GM18498 (cell line): Measurements from ENCODE around the gene GABRB3.
"Not testable (repeated sequence)": the region's sequence is repeated elsewhere in the genome, so short reads cannot be mapped to it uniquely, and the experiment has no call there.

Experiments used
- ATAC-seq: cut with Tn5 transposase; IDR thresholded peaks from one replicate; pipeline ENCODE4 v1.9.1; 2021; ENCODE audit warnings: mild to moderate bottlenecking, moderate library complexity; ENCODE audit not compliant: unreplicated experiment

Gene GABRB3

DNA sequence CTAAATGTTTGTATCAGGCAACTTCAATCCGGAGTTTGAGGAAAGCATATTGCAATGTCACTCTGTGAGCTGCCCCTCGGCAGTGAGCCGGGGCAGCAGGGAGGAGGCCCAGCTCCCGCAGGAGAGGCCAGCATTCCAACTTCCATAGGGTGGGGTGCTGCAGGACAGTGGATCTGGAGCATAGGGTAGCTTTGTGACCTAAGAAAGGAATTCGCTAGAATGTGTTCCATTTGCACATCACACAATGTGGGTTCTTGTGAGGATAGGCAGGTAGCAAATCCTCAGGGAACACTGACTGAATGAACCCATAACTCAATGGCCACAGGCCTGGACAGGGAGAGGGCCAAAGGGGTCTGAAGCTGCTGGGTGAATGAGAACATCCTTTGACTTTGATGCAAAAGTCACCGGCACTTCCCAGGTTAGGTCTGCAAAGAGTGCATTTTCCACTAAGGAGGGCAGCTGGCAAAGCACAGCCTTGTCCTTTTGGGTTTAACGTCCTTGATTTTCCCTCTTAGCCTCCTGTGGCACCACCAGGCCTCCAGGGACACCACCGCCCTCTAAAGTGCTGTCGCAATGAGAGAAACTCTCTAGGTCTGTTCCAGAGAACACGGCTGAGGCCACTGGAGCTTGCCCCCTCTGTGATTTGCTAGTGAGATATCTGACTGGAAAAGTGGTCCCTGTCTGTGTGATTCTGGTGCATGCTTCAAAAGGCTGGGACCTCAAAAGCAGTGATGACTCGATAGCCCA, 36.2 kb downstream of the GABRB3 start:
- no peak for ATAC-seq

DNA sequence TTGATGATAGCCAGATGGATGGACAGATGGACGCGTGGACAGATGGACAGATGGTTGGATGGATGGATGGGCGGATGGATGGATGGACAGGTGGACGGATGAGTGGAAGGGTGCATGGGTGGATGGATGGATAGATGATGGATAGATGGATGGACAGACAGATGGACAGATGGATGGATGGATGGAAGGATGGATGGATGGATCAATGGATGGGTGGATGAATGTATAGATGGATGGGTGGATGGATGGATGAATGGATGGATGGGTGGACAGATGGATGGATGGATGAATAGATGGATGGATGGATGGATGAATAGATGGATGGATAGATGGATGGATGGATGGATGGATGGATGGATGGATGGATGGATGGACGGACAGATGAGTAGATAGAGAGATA, 40.9 kb downstream of the GABRB3 start:
- no peak for ATAC-seq

DNA sequence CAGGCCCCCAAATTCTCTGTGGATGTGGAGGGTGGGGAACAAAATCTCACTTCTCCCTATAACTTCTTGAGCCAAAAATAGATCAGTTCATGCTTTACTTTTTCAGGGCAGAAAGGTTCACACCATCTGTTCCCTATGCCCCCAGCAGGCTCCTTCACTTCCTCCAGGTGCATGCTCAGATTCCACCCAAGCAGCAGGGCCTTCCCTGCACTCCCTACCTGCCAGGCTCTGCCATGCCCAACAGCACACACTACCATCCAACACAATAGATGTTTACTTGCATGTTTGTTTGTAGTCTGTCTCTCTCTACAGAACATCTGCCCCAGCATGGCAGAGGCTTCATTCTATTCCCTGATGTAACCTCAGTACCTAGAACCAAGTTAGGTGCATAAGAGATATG, 43.3 kb downstream of the GABRB3 start:
- no peak for ATAC-seq

GRCh38 chr15:26729030-26729429, 43.8 kb downstream of the GABRB3 start:
- no peak for ATAC-seq

DNA sequence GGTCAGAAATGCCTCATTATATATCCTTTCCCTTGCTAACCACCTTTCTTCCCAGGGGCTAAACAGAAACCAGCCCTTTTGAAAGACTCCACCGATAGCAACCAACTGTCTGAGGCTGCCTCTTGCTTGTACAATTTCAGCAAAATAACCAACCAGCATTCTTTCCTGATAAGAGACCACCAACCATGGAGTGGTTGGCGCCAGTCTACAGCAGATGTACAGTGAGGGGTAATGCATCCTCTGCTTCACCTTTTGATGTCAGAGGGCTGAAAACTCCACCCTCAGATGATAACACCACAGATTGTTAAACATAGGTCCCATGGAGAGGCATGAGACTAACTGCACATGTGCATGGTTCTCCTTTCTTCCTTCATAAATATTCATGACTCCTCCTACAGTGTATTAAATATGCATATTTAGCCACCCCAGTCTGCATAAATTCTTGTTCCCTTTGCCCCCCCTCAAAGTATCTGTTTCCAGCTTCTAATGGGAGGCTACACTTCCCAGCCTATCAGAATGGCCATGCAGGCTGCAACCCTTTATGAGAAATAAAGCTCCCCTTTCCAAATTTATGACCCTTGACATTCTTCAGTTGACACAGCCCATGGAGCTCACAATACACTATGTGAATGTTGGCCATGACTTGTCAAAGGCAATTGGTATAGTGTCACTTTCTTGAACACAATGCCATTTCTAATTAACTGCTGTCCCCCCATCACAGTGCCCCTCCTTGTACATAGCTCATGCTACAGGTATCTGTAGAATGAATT, 48.3 kb downstream of the GABRB3 start:
- no peak for ATAC-seq

GRCh38 chr15:26722621-26723160, 50.2 kb downstream of the GABRB3 start:
- ATAC-seq, result no peak

GRCh38 chr15:26721232-26721967, 51.5 kb downstream of the GABRB3 start:
- ATAC-seq, result no peak

DNA sequence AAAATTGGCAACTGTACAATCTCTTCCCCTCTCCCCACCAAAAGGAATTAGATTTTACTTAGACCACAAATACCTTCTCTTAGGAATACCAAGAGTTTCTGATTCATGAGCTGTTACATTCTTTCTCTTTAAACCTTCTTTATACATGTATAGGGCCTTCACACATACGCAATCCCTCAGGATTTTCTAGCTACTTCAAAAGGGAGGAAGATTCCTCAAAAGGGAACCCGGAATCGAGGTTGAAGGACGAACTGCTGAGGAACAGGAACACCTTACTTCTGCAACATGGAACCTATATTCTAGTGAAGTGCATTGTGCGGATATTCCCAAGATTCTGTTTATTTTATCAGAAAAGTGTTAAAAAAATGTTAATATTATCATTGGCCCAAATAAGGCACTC, 52.3 kb downstream of the GABRB3 start:
- ATAC-seq, result no peak

- ATAC-seq, result not testable (repeated sequence)
These were observed 53.0 kb downstream of the GABRB3 start for GRCh38 chr15:26719866-26720265.

DNA sequence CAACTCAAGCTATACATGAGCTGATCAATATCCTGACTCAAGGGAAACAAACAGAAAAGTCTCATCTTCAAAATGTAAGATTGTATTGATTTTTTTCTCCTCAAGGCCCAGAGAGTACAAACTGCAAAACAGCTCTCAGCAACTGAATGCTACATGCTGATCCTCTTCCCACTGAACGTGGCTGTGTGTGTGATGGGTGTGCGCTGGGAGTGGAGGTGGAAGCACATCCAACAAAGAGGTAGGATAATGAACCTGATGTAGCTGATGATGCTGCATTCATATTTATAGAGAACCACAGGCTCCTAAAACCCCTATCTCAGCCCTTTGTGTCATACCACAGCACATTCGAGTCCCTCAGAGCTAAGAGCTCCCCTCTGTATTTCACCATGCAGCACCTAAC, 56.8 kb downstream of the GABRB3 start:
- ATAC-seq, result no peak

DNA sequence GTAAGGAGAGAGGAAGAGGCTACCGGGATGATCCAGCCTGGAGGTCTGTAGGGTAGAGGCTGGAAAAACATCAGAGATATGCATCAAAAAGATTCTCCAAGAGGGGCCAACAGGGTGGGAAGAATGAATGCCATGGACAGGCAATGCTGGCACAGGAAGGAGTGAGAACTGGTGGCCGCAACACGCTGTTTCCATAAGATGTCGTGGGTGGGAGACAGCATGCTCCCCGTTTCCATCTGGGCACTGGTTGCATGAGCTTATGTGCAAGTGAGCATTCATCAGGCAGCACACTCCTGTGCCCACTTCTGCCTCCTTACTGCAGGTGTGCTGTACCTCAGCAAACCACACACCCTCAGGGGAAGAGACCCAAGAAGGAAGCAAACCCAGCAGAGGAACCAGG, 59.4 kb downstream of the GABRB3 start:
- ATAC-seq, result no peak

- ATAC-seq, result no peak
These were observed 60.5 kb downstream of the GABRB3 start for GRCh38 chr15:26712335-26712734.

DNA sequence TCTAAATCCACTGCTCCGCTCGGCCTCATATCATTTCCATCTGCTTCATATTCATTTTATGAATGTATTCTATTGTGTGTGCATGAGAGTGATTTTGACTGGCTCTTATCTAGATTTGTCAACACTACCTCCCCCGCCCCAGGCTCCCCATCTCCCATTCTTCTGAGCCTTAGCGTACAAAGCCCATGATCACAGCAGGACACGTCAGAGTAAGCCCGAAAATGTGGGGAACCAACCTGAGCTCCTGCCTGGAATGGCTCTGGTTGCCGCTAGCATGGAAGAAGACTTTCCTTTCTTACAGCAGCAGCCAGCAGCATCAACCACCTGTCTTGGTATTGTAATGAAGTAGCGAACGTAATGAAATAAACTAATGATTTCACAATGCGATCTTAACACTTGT, 61.4 kb downstream of the GABRB3 start:
- no peak for ATAC-seq

- ATAC-seq, result no peak
These were observed 70.5 kb downstream of the GABRB3 start for GRCh38 chr15:26702381-26702780.

DNA sequence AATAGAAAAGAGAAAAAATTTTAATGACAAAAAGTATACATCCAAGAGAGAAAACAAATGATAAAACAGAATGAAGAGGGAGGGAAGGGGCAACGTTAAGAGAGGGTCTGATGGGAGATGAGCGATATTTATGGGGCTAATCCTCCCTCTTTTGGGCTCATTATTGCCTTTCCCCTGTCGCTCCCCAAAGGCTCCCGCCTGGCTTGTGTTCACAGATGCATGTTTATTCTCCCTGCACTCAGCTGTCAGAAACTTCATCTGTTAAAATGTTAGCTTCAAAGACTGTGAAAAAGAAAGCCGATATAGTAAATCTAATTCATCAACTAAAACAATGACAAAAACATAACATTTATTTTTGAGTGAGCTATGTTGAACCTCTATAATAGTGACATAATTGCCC, 74.3 kb downstream of the GABRB3 start:
- ATAC-seq, result no peak

- ATAC-seq, result no peak
These were observed 75.0 kb downstream of the GABRB3 start for GRCh38 chr15:26697913-26698312.

DNA sequence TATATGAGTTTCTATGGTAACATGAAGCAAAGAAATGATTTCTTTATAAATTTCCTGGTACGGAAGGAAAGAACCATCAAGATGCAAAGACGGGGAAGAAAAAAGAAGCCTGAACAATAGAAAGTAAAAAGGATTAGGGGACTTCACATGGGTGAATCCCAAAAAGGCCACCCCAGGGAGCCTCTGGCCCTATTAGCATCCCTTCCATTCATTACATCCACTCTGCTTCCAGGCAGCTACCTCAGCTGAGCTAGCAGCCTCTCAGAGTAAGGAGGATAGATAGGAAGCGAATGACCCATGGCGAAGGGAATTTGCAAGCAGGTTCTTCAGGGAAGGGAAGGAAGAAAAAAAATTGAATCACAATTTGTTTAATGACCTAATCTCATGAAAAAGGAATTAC, 81.6 kb downstream of the GABRB3 start:
- no peak for ATAC-seq

GRCh38 chr15:26690778-26691177, 82.1 kb downstream of the GABRB3 start:
- ATAC-seq, result no peak

GRCh38 chr15:26689462-26689861, 83.4 kb downstream of the GABRB3 start:
- ATAC-seq, result no peak

DNA sequence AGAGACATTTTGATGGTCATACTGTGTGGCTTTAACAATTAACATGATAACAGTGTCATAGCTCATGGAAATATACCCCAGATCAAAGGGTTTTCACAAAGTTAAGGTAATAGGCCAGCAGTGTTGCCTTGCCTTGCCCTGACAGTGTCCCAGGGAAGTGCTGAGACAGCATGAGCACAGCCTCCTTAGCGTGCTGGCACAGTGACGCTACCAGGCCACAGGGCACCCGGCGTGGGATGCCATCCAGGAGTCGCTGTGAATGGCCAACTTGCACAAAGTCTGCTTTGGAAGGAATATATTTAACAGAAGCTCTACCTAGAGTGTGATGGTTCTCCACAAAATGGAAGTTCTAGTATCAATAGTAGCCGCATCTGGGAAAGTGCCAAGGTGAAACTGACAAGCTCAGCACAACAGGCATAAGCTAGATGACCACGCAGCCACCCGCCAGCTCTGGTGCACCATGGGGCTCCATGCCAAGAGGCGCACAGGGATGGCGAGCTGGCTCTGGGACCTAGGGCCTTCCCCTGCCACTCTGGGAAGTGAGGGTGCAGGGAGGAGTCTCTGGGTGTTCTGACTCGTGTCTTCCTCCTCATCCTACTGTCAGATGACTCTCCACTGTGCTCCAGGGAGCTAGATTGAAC, 86.2 kb downstream of the GABRB3 start:
- ATAC-seq, result no peak

DNA sequence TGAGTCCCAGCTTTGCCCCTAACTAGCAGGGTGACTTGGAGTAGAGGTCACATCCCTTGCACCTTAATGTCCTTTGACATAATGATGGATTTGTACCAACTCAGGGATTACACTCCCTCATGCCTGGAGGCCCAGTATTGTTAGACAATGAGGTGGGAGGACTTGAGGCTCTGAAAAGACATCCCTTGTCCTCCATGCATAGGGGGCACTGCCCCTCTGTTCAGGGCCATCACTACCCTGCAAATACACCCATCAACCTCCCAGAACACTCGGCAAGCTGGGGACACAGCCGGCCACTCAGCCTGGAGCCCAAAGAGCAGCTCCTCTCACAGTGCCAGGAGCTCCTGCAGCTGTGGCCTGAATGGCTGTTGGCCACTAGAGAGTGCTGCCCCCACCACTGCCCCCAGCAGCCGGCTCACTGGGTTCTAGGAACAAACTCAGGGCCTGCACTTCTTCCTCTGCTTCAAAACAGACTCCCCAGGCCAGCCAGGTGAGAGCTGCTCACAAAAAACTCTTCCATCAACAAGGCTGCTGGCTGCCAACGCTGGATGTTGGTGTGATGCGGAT, 90.2 kb downstream of the GABRB3 start:
- ATAC-seq, result no peak
